Ishikawa (cell line): ENCODE measurements around the gene OBSCN.

Experiments used
- CEBPB ChIP-seq: IDR thresholded peaks from 2 replicates; pipeline ENCODE4 v1.6.1; 2012
- CREB1 ChIP-seq: IDR thresholded peaks from 2 replicates; pipeline ENCODE4 v1.6.1; 2012; ENCODE audit warnings: low read depth
- EGR1 ChIP-seq: IDR thresholded peaks from 2 replicates; pipeline ENCODE4 v1.6.1; 2012
- EP300 ChIP-seq: IDR thresholded peaks from 2 replicates; pipeline ENCODE4 v1.6.1; 2012; ENCODE audit warnings: borderline replicate concordance
- FOXM1 ChIP-seq: IDR thresholded peaks from 2 replicates; pipeline ENCODE4 v1.6.1; 2012; ENCODE audit warnings: low read depth, borderline replicate concordance
- NFIC ChIP-seq: IDR thresholded peaks from 2 replicates; pipeline ENCODE4 v1.6.1; 2012
- RAD21 ChIP-seq: IDR thresholded peaks from 2 replicates; pipeline ENCODE4 v1.6.1; 2012; ENCODE audit warnings: low read depth
- TAF1 ChIP-seq: IDR thresholded peaks from 2 replicates; pipeline ENCODE4 v1.6.1; 2012; ENCODE audit warnings: low read depth, mild to moderate bottlenecking
- TCF12 ChIP-seq: IDR thresholded peaks from 2 replicates; pipeline ENCODE4 v1.6.1; 2012; ENCODE audit warnings: low read depth
- TEAD4 ChIP-seq: IDR thresholded peaks from 2 replicates; pipeline ENCODE4 v1.6.1; 2012
- YY1 ChIP-seq: IDR thresholded peaks from 2 replicates; pipeline ENCODE4 v1.6.1; 2012; ENCODE audit warnings: low read depth
- ZBTB7A ChIP-seq: IDR thresholded peaks from 2 replicates; pipeline ENCODE4 v1.6.1; 2012; ENCODE audit warnings: low read depth
- TF ChIP-seq, protein P1 (sequence below): IDR thresholded peaks from 2 replicates; pipeline ENCODE4 v1.6.1; 2012
- TF ChIP-seq, protein P2 (sequence below): IDR thresholded peaks from 2 replicates; pipeline ENCODE4 v1.6.1; 2012
- TF ChIP-seq, protein P3 (sequence below): IDR thresholded peaks from 2 replicates; pipeline ENCODE4 v1.6.1; 2012; ENCODE audit warnings: low read depth, mild to moderate bottlenecking

Gene OBSCN

DNA sequence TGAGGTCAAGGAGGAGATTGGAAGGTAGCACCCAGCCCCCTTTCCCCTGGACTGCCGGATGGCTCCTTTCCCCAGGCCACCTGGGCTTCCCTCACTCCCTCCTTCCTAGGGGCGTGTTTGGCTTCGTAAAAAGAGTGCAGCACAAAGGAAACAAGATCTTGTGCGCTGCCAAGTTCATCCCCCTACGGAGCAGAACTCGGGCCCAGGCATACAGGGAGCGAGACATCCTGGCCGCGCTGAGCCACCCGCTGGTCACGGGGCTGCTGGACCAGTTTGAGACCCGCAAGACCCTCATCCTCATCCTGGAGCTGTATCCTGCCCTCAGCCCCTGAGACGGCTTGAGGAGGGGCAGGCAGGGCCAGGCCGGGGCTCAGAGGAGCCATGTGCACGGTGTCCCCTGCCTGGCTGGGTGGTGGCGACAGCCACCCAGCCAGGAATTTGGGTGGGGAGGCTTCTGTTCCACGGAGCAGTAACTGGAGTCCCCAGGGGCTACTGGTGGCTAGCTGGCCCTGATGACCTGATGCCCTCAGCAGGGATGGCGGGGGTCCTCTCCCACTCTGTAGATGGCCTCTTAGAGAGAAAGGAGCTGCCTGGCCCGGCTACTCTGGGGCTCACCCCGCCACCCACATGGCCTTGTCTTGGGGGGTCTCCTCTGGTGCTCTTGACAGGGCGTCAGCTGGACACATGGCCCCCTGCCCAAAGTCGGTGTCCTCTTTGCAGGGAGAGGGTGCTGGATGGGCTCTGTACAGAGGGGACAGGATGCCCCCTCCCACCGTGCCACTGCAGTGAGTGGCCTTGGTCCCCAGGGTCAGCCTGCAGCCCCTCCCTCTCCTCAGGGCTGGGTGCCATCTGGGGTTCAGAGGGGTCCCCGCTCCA, 159.3 kb downstream of the OBSCN start:
- TF ChIP-seq EGR1, result no peak
- TF ChIP-seq ZBTB7A, result no peak
- no peak for TF ChIP-seq YY1
- TF ChIP-seq NFIC, result no peak
- TF ChIP-seq, protein P1, sequence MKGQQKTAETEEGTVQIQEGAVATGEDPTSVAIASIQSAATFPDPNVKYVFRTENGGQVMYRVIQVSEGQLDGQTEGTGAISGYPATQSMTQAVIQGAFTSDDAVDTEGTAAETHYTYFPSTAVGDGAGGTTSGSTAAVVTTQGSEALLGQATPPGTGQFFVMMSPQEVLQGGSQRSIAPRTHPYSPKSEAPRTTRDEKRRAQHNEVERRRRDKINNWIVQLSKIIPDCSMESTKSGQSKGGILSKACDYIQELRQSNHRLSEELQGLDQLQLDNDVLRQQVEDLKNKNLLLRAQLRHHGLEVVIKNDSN, result no peak
- no peak for TF ChIP-seq FOXM1
- no peak for TF ChIP-seq EP300
- TF ChIP-seq, protein P2, sequence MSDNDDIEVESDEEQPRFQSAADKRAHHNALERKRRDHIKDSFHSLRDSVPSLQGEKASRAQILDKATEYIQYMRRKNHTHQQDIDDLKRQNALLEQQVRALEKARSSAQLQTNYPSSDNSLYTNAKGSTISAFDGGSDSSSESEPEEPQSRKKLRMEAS, result no peak
- no peak for TF ChIP-seq CEBPB
- no peak for TF ChIP-seq CREB1
- no peak for TF ChIP-seq TCF12
- no peak for TF ChIP-seq TEAD4
- no peak for TF ChIP-seq RAD21
- TF ChIP-seq TAF1, result no peak

DNA sequence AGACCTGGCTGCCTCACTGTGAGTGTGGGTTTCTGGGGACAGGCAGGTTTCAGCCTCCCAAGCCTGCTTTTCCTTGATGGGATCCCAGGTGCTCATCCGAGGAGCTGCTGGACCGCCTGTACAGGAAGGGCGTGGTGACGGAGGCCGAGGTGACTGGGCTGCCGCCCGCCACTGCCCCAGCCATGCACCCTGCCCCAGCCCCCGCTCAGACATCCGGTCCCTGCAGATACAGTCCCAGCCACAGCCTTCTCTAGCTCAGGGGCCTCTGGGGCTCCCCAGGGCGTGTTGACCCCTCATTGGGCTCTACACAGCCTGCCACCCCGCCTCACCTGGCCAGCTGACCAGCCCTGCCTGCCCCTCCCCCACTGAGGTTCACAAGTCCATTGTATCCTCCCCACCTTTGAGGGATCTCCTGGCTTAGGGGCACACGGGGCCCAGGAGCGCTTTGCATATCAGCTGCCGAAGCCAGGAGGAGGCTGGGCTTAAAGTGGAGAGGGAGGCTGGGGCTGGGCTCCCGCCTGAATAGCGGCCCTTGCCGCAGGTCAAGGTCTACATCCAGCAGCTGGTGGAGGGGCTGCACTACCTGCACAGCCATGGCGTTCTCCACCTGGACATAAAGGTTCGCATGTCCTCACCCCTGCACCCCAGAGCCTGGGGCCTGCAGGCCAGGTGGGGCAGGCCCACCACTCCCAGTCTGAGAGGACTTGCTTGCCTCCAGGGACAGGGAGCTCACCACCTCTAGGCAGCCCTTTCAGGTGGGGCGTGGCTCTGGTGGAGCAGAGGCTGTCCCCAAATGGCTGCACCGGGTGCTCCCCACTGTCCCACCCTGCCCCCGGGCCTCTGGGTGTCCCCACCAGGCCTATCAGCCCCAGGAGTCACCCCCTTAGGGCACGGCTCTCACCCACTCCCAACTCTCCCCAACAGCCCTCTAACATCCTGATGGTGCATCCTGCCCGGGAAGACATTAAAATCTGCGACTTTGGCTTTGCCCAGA, 160.3 kb downstream of the OBSCN start:
- TF ChIP-seq CEBPB, result no peak
- TF ChIP-seq RAD21, result no peak
- TF ChIP-seq, protein P2, result no peak

DNA sequence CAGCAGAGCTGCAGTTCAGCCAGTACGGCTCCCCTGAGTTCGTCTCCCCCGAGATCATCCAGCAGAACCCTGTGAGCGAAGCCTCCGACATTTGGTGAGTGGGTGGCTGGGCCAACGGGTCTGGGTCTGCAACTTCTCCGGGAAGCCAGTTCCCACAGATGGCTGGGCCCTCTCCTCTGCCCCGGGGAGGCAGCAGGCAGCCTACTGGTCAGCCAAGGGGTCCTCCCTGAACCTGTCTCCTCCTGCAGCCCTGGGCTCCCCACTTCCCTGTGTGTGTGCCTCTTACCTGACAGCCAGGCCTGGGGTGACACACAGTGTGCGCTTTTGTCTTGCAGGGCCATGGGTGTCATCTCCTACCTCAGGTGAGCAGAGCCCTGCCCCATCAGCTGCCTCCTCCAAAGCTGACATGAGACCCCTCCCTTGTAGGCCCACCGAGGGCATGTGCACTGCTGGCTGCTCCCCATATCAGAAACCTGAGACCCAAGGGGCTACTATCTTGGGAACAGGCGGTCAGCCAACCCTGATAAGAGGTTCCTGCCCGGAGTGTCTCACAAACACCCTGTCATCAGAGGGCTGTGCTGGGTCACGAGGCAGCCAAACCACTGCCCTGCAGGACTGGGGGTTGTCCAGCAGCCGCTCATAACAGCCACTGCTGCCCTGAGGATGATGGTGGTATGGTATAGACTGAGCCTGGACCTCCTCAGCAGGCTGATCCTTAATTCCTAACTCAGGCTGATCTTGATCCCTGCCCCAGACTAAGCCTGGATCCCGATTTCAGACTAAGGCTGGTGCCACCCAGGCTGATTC, 161.2 kb downstream of the OBSCN start:
- TF ChIP-seq, protein P1, result no peak
- TF ChIP-seq NFIC (no peak), TCF12 (no peak), CEBPB (no peak), EGR1 (no peak), RAD21 (no peak), TAF1 (no peak), ZBTB7A (no peak), CREB1 (no peak), FOXM1 (no peak), TEAD4 (no peak), YY1 (no peak)
- TF ChIP-seq, protein P2, result no peak

DNA sequence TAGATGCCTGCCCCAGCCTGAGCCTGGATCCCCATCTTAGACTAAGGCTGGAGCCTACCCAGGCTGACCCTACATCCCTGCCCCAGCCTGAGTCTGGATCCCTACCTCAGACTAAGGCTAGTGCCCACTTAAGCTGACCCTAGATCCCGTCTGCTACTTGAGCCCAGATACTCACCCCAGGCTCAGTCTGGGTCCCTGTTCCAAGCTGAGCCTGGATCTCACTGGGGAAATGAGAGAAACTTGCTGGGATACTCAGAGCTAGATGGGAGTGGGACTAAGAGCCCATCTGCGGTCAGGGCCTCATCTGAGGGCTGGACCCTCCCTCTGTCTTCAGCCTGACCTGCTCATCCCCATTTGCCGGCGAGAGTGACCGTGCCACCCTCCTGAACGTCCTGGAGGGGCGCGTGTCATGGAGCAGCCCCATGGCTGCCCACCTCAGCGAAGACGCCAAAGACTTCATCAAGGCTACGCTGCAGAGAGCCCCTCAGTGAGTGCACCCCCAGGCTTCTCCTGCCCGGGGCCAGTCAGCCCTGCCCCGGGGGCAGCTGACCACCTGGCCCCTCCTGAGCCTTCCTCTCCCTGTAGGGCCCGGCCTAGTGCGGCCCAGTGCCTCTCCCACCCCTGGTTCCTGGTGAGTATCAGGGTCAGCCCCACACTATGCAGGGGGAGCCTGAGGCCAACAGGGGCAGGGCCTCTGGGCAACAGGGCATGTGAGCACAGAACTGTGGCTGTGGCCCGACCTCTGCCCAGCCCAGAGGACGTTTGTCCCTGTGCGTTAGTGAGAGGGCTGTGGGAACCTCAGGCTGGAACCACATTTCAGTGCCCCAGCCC, 162.0 kb downstream of the OBSCN start:
- TF ChIP-seq, protein P2, result no peak
- TF ChIP-seq CREB1 (no peak), TAF1 (no peak), RAD21 (no peak), YY1 (no peak), EGR1 (no peak), CEBPB (no peak), NFIC (no peak), EP300 (no peak), TCF12 (no peak), TEAD4 (no peak), ZBTB7A (no peak), FOXM1 (no peak)
- TF ChIP-seq, protein P1, result no peak
- TF ChIP-seq, protein P3, sequence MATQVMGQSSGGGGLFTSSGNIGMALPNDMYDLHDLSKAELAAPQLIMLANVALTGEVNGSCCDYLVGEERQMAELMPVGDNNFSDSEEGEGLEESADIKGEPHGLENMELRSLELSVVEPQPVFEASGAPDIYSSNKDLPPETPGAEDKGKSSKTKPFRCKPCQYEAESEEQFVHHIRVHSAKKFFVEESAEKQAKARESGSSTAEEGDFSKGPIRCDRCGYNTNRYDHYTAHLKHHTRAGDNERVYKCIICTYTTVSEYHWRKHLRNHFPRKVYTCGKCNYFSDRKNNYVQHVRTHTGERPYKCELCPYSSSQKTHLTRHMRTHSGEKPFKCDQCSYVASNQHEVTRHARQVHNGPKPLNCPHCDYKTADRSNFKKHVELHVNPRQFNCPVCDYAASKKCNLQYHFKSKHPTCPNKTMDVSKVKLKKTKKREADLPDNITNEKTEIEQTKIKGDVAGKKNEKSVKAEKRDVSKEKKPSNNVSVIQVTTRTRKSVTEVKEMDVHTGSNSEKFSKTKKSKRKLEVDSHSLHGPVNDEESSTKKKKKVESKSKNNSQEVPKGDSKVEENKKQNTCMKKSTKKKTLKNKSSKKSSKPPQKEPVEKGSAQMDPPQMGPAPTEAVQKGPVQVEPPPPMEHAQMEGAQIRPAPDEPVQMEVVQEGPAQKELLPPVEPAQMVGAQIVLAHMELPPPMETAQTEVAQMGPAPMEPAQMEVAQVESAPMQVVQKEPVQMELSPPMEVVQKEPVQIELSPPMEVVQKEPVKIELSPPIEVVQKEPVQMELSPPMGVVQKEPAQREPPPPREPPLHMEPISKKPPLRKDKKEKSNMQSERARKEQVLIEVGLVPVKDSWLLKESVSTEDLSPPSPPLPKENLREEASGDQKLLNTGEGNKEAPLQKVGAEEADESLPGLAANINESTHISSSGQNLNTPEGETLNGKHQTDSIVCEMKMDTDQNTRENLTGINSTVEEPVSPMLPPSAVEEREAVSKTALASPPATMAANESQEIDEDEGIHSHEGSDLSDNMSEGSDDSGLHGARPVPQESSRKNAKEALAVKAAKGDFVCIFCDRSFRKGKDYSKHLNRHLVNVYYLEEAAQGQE, result no peak
